HG03095 (cell line): ENCODE data around the gene DAAM1.
A peak's percentile ranks its signal among the peaks of the same experiment; 100 is the strongest.

ENCODE experiments used
- ATAC-seq: cut with Tn5 transposase; IDR thresholded peaks from one replicate; pipeline ENCODE4 v1.9.1; 2021; ENCODE audit warnings: moderate library complexity; ENCODE audit not compliant: unreplicated experiment

Gene DAAM1

GRCh38 chr14:59215757-59216156, 27.3 kb downstream of the DAAM1 start:
- ATAC-seq = no peak

GRCh38 chr14:59217011-59217410, 28.5 kb downstream of the DAAM1 start:
- ATAC-seq = no peak

GRCh38 chr14:59221568-59221967, 33.1 kb downstream of the DAAM1 start:
- ATAC-seq = no peak

GRCh38 chr14:59224341-59224740, 35.9 kb downstream of the DAAM1 start:
- ATAC-seq = no peak

- no peak for ATAC-seq
Measured at GRCh38 chr14:59225281-59225680, 36.8 kb downstream of the DAAM1 start.

- ATAC-seq = no peak
Measured at GRCh38 chr14:59228421-59228820, 40.0 kb downstream of the DAAM1 start.

- no peak for ATAC-seq
Measured at GRCh38 chr14:59229653-59230406, 41.4 kb downstream of the DAAM1 start.

- no peak for ATAC-seq
Measured at GRCh38 chr14:59236195-59236594, 47.7 kb downstream of the DAAM1 start.

- ATAC-seq = no peak
Measured at GRCh38 chr14:59238216-59238615, 49.7 kb downstream of the DAAM1 start.

GRCh38 chr14:59239022-59239421, 50.6 kb downstream of the DAAM1 start:
- no peak for ATAC-seq

- ATAC-seq = peak; percentile 71
Measured at GRCh38 chr14:59240356-59240755, 51.9 kb downstream of the DAAM1 start.

- ATAC-seq = no peak
Measured at GRCh38 chr14:59241121-59241520, 52.7 kb downstream of the DAAM1 start.

- ATAC-seq = no peak
Measured at GRCh38 chr14:59243174-59243573, 54.7 kb downstream of the DAAM1 start.

GRCh38 chr14:59244581-59244980, 56.1 kb downstream of the DAAM1 start:
- no peak for ATAC-seq

GRCh38 chr14:59245809-59246295, 57.4 kb downstream of the DAAM1 start:
- ATAC-seq = peak; percentile 71

GRCh38 chr14:59246566-59246965, 58.1 kb downstream of the DAAM1 start:
- no peak for ATAC-seq

GRCh38 chr14:59247801-59248584, 59.5 kb downstream of the DAAM1 start:
- ATAC-seq = no peak

- no peak for ATAC-seq
Measured at GRCh38 chr14:59249029-59249428, 60.6 kb downstream of the DAAM1 start.

GRCh38 chr14:59251811-59252771, 63.6 kb downstream of the DAAM1 start:
- ATAC-seq = no peak

- no peak for ATAC-seq
Measured at GRCh38 chr14:59252772-59253500, 64.5 kb downstream of the DAAM1 start.
